22Rv1 (cell line): ENCODE results near the gene BHMT2.

Source experiments
- H3K27ac ChIP-seq: fragments of 450-650 bp; 2 replicates; pipeline ENCODE4 v1.5.1; 2017
- ZFX ChIP-seq: fragments of 450-650 bp; IDR thresholded peaks from 2 replicates; pipeline ENCODE4 v1.6.1; 2017; ENCODE audit warnings: antibody characterized with exemption, borderline replicate concordance
- TF ChIP-seq, protein P1 (sequence below): fragments of 450-650 bp; IDR thresholded peaks from 2 replicates; pipeline ENCODE4 v1.5.1; 2017; ENCODE audit warnings: mild to moderate bottlenecking

The BHMT2 gene

DNA sequence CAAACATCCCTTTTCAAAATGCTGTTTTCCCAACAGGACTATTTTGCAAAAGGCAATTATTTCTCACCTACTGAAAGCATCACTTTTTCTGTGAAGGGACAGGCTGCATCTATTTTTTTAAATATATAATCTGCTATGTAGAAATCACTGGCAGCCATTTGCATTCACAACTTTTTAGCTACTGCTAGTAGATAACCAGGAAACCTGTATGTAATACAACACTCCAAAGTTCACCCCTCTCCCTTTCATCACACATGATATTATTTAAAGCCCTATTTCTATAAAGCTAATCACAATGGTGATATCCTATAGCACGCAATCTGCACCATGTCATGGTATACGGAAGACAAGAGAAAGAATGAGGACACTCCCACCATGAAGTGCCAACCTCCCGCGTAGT is 9.9 kb upstream of the BHMT2 start:
- no peak overlapping the region for H3K27ac ChIP-seq
- TF ChIP-seq, protein P1, sequence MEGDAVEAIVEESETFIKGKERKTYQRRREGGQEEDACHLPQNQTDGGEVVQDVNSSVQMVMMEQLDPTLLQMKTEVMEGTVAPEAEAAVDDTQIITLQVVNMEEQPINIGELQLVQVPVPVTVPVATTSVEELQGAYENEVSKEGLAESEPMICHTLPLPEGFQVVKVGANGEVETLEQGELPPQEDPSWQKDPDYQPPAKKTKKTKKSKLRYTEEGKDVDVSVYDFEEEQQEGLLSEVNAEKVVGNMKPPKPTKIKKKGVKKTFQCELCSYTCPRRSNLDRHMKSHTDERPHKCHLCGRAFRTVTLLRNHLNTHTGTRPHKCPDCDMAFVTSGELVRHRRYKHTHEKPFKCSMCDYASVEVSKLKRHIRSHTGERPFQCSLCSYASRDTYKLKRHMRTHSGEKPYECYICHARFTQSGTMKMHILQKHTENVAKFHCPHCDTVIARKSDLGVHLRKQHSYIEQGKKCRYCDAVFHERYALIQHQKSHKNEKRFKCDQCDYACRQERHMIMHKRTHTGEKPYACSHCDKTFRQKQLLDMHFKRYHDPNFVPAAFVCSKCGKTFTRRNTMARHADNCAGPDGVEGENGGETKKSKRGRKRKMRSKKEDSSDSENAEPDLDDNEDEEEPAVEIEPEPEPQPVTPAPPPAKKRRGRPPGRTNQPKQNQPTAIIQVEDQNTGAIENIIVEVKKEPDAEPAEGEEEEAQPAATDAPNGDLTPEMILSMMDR: no peak
- no peak for TF ChIP-seq ZFX

DNA sequence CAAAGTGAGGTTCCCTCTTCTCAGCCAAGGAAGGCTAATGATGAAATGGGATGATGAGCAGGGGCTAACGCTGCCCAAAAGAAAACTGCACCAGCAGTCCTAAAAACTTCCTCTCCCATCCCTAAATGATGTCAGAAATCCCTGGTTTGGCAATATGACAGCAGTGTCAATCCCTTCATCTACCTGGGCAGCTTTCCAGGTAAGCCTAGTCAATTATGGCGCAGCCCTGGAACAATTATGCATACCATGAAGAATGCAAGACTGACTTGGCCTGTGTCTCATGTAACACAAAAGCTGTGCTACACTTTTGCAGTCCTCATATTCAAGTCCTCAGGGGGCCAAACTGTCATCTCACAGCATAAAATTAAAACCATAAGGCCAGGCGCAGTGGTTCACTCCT is 7.1 kb upstream of the BHMT2 start:
- no peak overlapping the region for H3K27ac ChIP-seq
- TF ChIP-seq, protein P1: no peak
- TF ChIP-seq ZFX: no peak

DNA sequence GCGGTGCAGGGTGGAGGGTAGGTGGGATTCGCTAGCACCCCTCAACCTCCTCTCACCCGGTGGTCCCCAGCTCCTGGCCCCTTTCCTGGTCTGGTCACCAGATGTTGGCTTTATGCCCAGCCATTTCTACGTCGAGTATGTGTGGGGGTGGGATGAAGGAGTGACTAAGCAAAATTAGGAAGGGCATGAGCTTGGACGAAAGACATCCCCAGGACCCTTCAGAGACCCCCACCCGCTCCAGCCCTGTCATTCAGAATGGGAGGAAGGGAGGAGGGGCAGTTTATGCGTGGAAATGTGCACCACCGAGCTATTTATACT is 742 bp downstream of the BHMT2 start:
- TF ChIP-seq, protein P1: no peak
- no peak for TF ChIP-seq ZFX
- no peak overlapping the region for H3K27ac ChIP-seq

DNA sequence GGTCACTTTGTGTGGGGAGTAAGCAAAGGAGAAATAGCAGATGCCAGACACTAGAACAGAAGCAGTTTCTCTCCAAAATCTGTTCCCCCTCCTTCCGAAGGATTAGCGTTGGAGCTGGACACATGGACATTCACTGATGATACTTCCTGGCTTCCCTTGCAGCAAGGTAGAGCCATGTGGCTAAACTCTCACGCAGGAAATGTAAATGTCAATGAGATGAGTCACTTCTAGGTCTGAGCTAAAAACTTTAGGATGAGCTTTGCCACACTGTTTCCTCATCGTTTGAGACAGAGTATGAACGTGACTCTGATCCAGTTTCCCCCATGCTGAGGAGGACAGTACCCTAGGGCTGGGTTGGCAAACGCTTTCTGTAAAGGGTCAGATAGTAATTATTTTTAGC is 5.1 kb downstream of the BHMT2 start:
- no peak for TF ChIP-seq ZFX
- TF ChIP-seq, protein P1: no peak
- H3K27ac ChIP-seq: no peak overlapping the region

DNA sequence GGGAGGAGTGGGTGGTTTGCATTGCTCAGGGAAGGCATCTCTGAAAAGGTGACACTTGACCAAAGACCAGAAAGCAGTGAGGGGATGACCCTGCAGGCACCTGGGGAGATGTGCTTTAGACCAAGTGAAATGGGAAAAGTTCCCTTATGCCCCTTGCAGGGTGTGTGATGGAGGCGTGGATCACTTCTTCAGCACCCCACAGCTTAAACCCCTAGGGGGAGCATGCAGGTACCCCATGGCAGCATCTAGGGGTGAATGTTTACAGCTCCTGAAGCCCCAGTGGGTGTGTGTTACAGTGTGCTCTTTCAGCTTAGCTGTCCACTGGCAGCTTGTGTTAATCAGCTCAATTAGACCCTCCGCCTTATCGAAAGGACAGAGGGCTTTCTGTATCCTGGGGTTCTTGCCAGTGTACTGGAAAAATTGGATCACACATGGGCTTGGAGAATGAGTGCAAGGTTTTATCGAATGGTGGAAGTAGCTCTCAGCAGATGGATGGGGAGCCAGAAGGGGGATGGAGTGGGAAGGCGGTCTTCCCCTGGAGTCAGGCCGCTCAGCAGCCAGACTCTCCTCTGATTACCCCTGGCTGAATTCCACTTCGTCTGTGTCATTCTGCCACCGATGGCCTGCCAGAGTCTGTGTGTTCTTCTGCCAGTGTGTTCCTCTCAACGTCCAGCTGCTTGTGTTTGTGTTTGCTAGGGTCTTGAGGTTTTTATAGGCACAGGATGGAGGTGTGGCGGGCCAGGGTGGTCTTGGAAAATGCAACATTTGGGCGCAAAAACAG is 6.3 kb downstream of the BHMT2 start:
- TF ChIP-seq, protein P1: no peak
- no peak for TF ChIP-seq ZFX
- no peak overlapping the region for H3K27ac ChIP-seq

DNA sequence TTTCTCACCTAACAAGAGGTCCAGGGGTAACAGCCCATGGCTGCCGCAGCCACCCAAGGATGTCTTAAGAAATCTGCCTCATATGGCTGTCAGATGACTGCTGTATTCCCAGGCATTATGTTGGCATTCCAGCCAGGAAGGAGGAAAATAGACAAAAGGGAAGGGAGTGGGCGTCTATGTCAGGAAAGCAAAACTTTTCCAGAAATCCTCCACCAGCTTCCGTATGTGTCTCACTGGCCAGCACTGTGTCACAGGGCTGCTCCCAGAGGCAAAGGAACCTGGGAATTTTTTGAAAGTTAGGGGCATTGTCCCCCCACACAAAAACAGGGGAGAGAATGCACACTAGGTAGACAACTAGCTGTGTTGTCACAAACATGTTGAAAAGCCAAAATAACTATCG is 7.3 kb downstream of the BHMT2 start:
- no peak for TF ChIP-seq ZFX
- TF ChIP-seq, protein P1: no peak
- H3K27ac ChIP-seq: no peak overlapping the region

DNA sequence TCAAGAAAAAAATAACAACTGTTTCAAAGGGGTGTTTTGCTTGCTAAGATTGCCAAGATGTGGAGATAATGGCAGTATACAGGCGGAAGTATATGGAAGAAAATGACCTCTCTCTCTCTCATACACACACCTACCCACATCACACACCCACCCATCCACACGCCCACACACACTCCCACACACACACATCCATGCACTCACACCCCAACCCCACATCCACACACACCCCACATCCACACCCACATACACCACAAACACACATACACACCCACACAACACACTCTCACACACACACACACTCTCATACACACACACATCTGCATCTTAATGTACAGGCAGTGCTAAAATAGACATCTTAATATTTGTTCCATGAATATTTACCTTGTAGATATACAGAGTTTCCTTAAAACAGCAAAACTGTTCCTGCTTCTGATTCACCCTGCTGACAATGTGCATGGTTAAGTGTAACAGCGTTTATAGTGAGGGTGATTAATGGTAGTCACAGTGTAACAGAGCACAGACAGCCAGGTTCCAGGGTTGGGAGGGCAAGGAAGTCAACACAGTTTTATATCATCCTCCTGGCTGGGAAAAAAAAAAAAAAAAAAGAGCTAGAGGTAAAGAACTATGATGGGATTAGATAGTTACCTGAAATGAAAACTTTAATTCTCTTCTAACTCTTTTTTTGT is 8.3 kb downstream of the BHMT2 start:
- H3K27ac ChIP-seq: no peak overlapping the region
- TF ChIP-seq, protein P1: no peak
- TF ChIP-seq ZFX: no peak
